PFSK-1 (cell line): ENCODE measurements around the gene DPCD.

Experiments
- POLR2AphosphoS5 ChIP-seq: IDR thresholded peaks from 2 replicates; pipeline ENCODE4 v1.6.1; 2012; ENCODE audit warnings: low read depth, mild to moderate bottlenecking, control low read depth, low read length, moderate library complexity
- REST ChIP-seq, 2 experiments: IDR thresholded peaks; 2 replicates each; pipeline versions ENCODE4 v1.6.1 to v1.8.0; 2011 to 2012; ENCODE audit warnings: low read depth in 2 of 2, low read length in 2 of 2, control low read depth in 1 of 2, inconsistent platforms in 1 of 2, mild to moderate bottlenecking in 1 of 2, moderate library complexity in 1 of 2; ENCODE audit not compliant: insufficient read depth in 1 of 2
- SIN3A ChIP-seq: IDR thresholded peaks from 2 replicates; pipeline ENCODE4 v1.6.1; 2012; ENCODE audit warnings: mild to moderate bottlenecking, low read length, moderate library complexity, borderline replicate concordance; ENCODE audit not compliant: insufficient read depth
- TAF1 ChIP-seq: IDR thresholded peaks from 2 replicates; pipeline ENCODE4 v1.6.1; 2012; ENCODE audit warnings: low read length, control low read depth, borderline replicate concordance; ENCODE audit not compliant: insufficient read depth

- TF ChIP-seq SIN3A (no peak), POLR2AphosphoS5 (no peak), TAF1 (no peak), REST (IDR thresholded peaks at IDR 0.05; ENCODE audit: insufficient read depth in 1 of 2, low read depth in 2 of 2, low read length in 2 of 2) (no peak)
Measured at GRCh38 chr10:101558204-101558603, 29.9 kb upstream of the DPCD start.
